Measurements from ENCODE around the gene USP34. TPM values are rescaled to one million over a fixed set of nuclear protein-coding genes. Genes with fewer than 3 reads are reported as not detected.
"Not testable (repeated sequence)": the region's sequence is repeated elsewhere in the genome, so short reads cannot be mapped to it uniquely, and the experiment has no call there.

USP34 gene
- total RNA-seq, 5 donors from 2014 or later (not counting 1 experiment from before 2014, with no cell fraction given): 118 to 193 (median 132) TPM

GRCh38 chr2:61476929-61477589 is 6.2 kb upstream of the USP34 start:
- peaks cover 18% of the 10 kb centered on the region for H3K36me3 Mint-ChIP-seq
- POLR2A ChIA-PET: interaction anchor here in 1 of 2 donors (0.6 to 0.7 kb wide), 3 partner anchors 8 to 246 kb away, joined by 6 to 10 read pairs (median 6); no protein-coding TSS in a partner anchor
- not testable (repeated sequence) for H3K9me3 Mint-ChIP-seq

DNA sequence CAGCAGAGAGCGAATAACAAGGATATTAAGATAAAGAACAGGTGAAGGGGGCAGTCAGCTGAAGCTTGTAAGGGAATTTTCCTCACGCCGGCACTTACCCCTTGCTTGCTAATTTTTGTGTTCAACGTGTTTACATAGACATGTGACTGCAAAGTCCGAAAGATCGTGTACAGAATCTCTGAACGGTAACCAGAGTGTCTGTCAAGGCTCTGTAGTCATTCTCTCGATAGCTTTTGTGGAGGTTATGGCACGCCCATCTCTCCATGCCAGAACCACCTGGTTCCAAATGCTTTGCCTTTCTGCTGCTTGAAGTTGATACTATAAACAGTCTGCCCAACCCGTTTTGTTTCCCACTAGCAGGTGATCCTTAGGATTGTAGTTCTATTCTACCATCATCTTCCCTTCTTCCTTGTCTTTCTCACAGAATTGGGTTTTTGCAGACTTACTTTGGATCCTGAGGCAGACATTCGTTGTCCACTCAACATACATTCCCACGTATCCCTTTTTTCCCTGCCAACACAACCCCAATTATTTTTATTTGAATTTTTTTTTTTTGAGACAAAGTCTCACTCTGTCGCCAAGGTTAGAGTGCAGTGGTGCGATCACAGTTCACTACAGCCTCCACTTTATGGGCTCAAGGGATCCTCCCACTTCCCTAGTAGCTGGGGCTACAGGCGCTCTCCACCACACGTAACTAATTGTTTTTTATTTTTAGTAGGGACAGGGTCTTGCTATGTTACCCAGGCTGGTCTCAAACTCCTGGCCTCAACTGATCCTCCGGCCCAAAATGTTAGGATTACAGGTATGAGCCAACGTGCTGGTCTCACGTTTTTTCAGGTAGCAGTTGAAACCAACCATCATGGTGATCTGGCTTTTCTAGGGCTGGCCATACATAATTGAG is 1.3 kb upstream of the USP34 start:
- CTCF ChIA-PET: interaction anchor here (0.9 to 1.4 kb wide), 2 partner anchors 24 to 45 kb away, joined by 3 to 5 read pairs; no protein-coding TSS in a partner anchor
- no peaks in the 10 kb centered on the region for H3K9me3 Mint-ChIP-seq
- H3K4me3 Mint-ChIP-seq: peak overlapping the region; percentile 85 to 93 (median 87)
- H3K36me3 ChIP-seq (ENCODE audit: control insufficient read depth in 2 of 2, extremely low read depth in 1 of 2, insufficient read depth in 1 of 2, low read length in 1 of 2): peaks cover 3 to 11% of the 10 kb centered on the region in 2 donors
- peak overlapping the region; percentile 95 to 96 for H3K27ac Mint-ChIP-seq
- H3K27me3 ChIP-seq (replicated peaks in 1 of 2; ENCODE audit: control insufficient read depth in 2 of 2, extremely low read depth in 1 of 2, insufficient read depth in 2 of 2, low read length in 1 of 2): no peaks in the 10 kb centered on the region
- ATAC-seq (replicated peaks in 1 of 4): peak in 1 of 4 experiments; percentile 8
- no peaks in the 10 kb centered on the region for H3K9me3 ChIP-seq
- H3K4me1 ChIP-seq (ENCODE audit: control insufficient read depth in 1 of 2, extremely low read depth in 1 of 2, insufficient read depth in 2 of 2, low read length in 2 of 2): peaks cover 13 to 29% of the 10 kb centered on the region in 2 experiments
- H3K27me3 Mint-ChIP-seq: no peaks in the 10 kb centered on the region
- 26% methylated on average over 14 of the region's 19 CpGs for WGBS (ENCODE audit: insufficient coverage)
- peak overlapping the region; percentile 95 for H3K27ac ChIP-seq (ENCODE audit: low read length)
- POLR2A ChIA-PET: interaction anchor here (0.6 to 1.2 kb wide), 7 partner anchors 15 to 292 kb away, joined by 3 to 8 read pairs (median 3); partner anchors contain the start of gene XPO1 (in 1 of the 2)
- peak in 22 of 35 experiments; percentile 5 to 63 (median 22) for DNase-seq
- peaks cover 3% of the 10 kb centered on the region for H3K36me3 Mint-ChIP-seq
- peak overlapping the region; percentile 72 to 87 for H3K4me3 ChIP-seq (ENCODE audit: control insufficient read depth in 1 of 2, extremely low read depth in 1 of 2, low read length in 1 of 2)
- H3K4me1 Mint-ChIP-seq: peaks cover 33 to 41% (median 33%) of the 10 kb centered on the region in 3 donors

More at GRCh38 chr2:61476929-61477589, 6.2 kb upstream of the USP34 start:
- not testable (repeated sequence) for ATAC-seq (replicated peaks in 1 of 4); H3K4me1 ChIP-seq (ENCODE audit: control insufficient read depth in 1 of 2, extremely low read depth in 1 of 2, insufficient read depth in 2 of 2, low read length in 2 of 2); H3K27me3 Mint-ChIP-seq; H3K27ac ChIP-seq (ENCODE audit: low read length); H3K4me3 Mint-ChIP-seq; DNase-seq; H3K27me3 ChIP-seq (replicated peaks in 1 of 2; ENCODE audit: control insufficient read depth in 2 of 2, extremely low read depth in 1 of 2, insufficient read depth in 2 of 2, low read length in 1 of 2); H3K9me3 ChIP-seq; H3K4me3 ChIP-seq (ENCODE audit: control insufficient read depth in 1 of 2, extremely low read depth in 1 of 2, low read length in 1 of 2)
- peaks cover 7 to 42% of the 10 kb centered on the region in 2 donors for H3K36me3 ChIP-seq (ENCODE audit: control insufficient read depth in 2 of 2, extremely low read depth in 1 of 2, insufficient read depth in 1 of 2, low read length in 1 of 2)
- Mint-ChIP-seq H3K4me1 (peaks cover 5 to 11% (median 11%) of the 10 kb centered on the region in 3 donors), H3K27ac (peak overlapping the region in 1 of 2 donors; percentile 46)
- 92% methylated on average over 2 of the region's 12 CpGs for WGBS (ENCODE audit: insufficient coverage)
- CTCF ChIA-PET: interaction anchor here in 1 of 2 donors (1.2 kb wide), 1 partner anchor 51 kb away, joined by 4 read pairs; no protein-coding TSS in a partner anchor

DNA sequence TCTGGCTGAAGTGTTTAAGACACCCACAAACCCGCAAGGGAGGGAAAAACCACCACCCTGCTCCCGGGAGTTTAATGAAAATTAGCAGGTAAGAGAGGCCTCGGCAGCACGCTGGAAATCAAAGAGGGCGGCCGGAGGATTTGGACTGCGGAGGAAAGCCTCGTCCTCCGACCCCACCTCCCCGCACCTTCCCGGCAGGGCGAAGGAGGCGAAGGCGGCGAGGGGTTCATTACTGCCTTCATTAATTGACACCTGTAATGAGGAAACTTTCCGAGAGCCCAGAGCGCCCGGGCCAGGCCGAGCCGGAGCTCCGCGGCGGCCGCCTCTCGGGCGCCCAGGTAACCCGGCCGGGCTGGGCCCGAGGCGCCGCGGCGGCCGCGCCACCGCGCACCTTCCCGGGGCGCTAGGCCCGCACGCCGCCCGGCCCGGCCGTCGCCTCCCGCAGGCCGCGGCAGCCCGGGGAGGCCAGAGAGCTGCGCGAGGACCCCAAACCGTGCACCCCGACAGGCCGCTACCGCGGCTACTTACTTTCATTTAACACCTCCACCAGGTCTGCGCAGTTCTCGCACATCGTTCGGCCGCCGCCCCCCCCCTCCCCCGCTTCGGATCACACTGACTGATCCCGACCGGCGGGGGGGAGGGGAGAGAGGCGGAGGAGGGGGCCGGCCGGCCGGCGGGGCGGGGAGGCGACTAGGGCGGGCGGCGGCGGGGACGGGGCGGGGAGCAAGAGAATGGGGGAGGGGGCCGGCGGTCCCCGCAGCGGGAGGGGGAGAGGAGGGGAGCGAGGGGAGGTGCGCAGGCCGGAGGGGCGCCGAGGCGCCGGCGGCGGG is 550 bp downstream of the USP34 start:
- DNase-seq (peak in 34 of 35 experiments; percentile 50 to 80 (median 67)), ATAC-seq (replicated peaks in 1 of 4) (peak; percentile 39 to 48 (median 44))
- H3K4me3 Mint-ChIP-seq: peak overlapping the region; percentile 90 to 93 (median 92)
- ChIA-PET CTCF (interaction anchor here in 1 of 2 donors (0.7 kb wide), 1 partner anchor 44 kb away, joined by 3 read pairs; no protein-coding TSS in a partner anchor), POLR2A (interaction anchor here (0.6 to 1.0 kb wide), 2 partner anchors 68 to 73 kb away, joined by 4 to 5 read pairs; partner anchors contain the start of gene XPO1 (in 1 of the 2))
- H3K4me3 ChIP-seq (ENCODE audit: control insufficient read depth in 1 of 2, extremely low read depth in 1 of 2, low read length in 1 of 2): peak overlapping the region; percentile 72 to 90
- H3K36me3 Mint-ChIP-seq: no peaks in the 10 kb centered on the region
- H3K36me3 ChIP-seq (ENCODE audit: control insufficient read depth in 2 of 2, extremely low read depth in 1 of 2, insufficient read depth in 1 of 2, low read length in 1 of 2): peaks cover 0 to 13% of the 10 kb centered on the region in 2 donors
- WGBS (ENCODE audit: insufficient coverage): under 1% methylated on average over 48 of the region's 94 CpGs
- H3K4me1 ChIP-seq (ENCODE audit: control insufficient read depth in 1 of 2, extremely low read depth in 1 of 2, insufficient read depth in 2 of 2, low read length in 2 of 2): peaks cover 13 to 46% of the 10 kb centered on the region in 2 experiments
- peak overlapping the region; percentile 92 to 96 for H3K27ac Mint-ChIP-seq
- peaks cover 35 to 45% (median 43%) of the 10 kb centered on the region in 3 donors for H3K4me1 Mint-ChIP-seq
- H3K27me3 Mint-ChIP-seq: no peaks in the 10 kb centered on the region
- H3K27ac ChIP-seq (ENCODE audit: low read length): peak overlapping the region; percentile 80
- H3K9me3 ChIP-seq: no peaks in the 10 kb centered on the region
- H3K9me3 Mint-ChIP-seq: no peaks in the 10 kb centered on the region
- H3K27me3 ChIP-seq (replicated peaks in 1 of 2; ENCODE audit: control insufficient read depth in 2 of 2, extremely low read depth in 1 of 2, insufficient read depth in 2 of 2, low read length in 1 of 2): no peaks in the 10 kb centered on the region

DNA sequence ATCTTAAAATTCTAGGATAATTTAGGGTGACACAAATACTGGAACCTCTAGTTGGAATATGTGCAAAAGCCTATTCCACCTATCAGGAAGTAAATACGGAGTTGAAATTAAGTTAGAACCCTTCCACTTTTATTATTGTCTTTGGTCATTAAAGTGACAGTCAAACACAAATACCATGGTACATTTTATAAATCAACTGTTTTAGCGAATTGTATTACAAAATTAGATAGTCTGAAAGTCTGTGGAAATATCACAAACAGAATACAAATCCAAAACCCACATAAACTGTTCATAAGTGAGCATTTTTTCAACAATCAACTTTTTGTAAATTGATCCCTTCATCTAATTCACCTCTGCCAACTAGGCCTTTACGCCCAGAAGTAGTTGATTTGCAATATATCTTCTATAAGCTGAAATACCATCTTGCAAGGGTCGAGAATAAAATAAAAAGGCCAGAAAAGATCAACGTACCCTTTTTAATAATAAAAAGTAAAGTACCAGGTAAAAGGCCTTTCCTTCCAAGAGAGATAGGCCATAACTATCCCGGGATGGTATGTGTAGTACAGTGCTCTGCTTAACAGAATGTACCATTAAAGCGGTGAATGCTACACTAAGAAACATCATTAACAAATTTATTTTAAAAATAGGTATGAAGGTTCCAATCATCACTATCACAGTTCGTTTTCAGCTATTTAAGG is 1.3 kb downstream of the USP34 start:
- Mint-ChIP-seq H3K9me3 (no peaks in the 10 kb centered on the region), H3K27ac (peak overlapping the region; percentile 92 to 96), H3K4me1 (peaks cover 39 to 52% (median 50%) of the 10 kb centered on the region in 3 donors), H3K27me3 (no peaks in the 10 kb centered on the region), H3K36me3 (peaks cover 3% of the 10 kb centered on the region), H3K4me3 (peak overlapping the region; percentile 90 to 93 (median 92))
- Histone ChIP-seq H3K9me3 (no peaks in the 10 kb centered on the region), H3K27me3 (replicated peaks in 1 of 2; ENCODE audit: control insufficient read depth in 2 of 2, extremely low read depth in 1 of 2, insufficient read depth in 2 of 2, low read length in 1 of 2) (no peaks in the 10 kb centered on the region), H3K36me3 (ENCODE audit: control insufficient read depth in 2 of 2, extremely low read depth in 1 of 2, insufficient read depth in 1 of 2, low read length in 1 of 2) (peaks cover 0 to 13% of the 10 kb centered on the region in 2 donors), H3K27ac (ENCODE audit: low read length) (peak overlapping the region; percentile 80), H3K4me3 (ENCODE audit: control insufficient read depth in 1 of 2, extremely low read depth in 1 of 2, low read length in 1 of 2) (peak overlapping the region; percentile 72 to 90), H3K4me1 (ENCODE audit: control insufficient read depth in 1 of 2, extremely low read depth in 1 of 2, insufficient read depth in 2 of 2, low read length in 2 of 2) (peaks cover 13 to 46% of the 10 kb centered on the region in 2 experiments)
- POLR2A ChIA-PET: interaction anchor here (0.6 to 1.0 kb wide), 2 partner anchors 69 to 74 kb away, joined by 4 to 5 read pairs; partner anchors contain the start of gene XPO1 (in 1 of the 2)
- no peak for DNase-seq
- no CpG with 5 or more reads among the region's 8 CpGs for WGBS (ENCODE audit: insufficient coverage)
- CTCF ChIA-PET: interaction anchor here (0.6 to 0.7 kb wide), 2 partner anchors 15 to 43 kb away, joined by 3 to 9 read pairs; no protein-coding TSS in a partner anchor
- no peak for ATAC-seq (replicated peaks in 1 of 4)

GRCh38 chr2:61468231-61468630 is 2.7 kb downstream of the USP34 start:
- CTCF ChIA-PET: interaction anchor here in 1 of 2 donors (1.7 kb wide), 1 partner anchor 42 kb away, joined by 8 read pairs; no protein-coding TSS in a partner anchor
- not testable (repeated sequence) for H3K27ac ChIP-seq (ENCODE audit: low read length); H3K27me3 Mint-ChIP-seq; H3K9me3 ChIP-seq; H3K27me3 ChIP-seq (replicated peaks in 1 of 2; ENCODE audit: control insufficient read depth in 2 of 2, extremely low read depth in 1 of 2, insufficient read depth in 2 of 2, low read length in 1 of 2); DNase-seq; ATAC-seq (replicated peaks in 1 of 4); H3K9me3 Mint-ChIP-seq; H3K4me3 ChIP-seq (ENCODE audit: control insufficient read depth in 1 of 2, extremely low read depth in 1 of 2, low read length in 1 of 2); H3K36me3 Mint-ChIP-seq
- Mint-ChIP-seq H3K27ac (peak overlapping the region in 1 of 2 donors; percentile 92), H3K4me1 (peaks cover 52 to 63% (median 62%) of the 10 kb centered on the region in 3 donors), H3K4me3 (peak overlapping the region in 2 of 3 donors; percentile 90 to 93)
- peaks cover 0 to 13% of the 10 kb centered on the region in 2 donors for H3K36me3 ChIP-seq (ENCODE audit: control insufficient read depth in 2 of 2, extremely low read depth in 1 of 2, insufficient read depth in 1 of 2, low read length in 1 of 2)
- peaks cover 13 to 54% of the 10 kb centered on the region in 2 experiments for H3K4me1 ChIP-seq (ENCODE audit: control insufficient read depth in 1 of 2, extremely low read depth in 1 of 2, insufficient read depth in 2 of 2, low read length in 2 of 2)
- POLR2A ChIA-PET: interaction anchor here (0.6 to 1.2 kb wide), 4 partner anchors 14 to 70 kb away, joined by 3 to 4 read pairs (median 4); partner anchors contain the start of gene XPO1 (in 1 of the 2)
- WGBS (ENCODE audit: insufficient coverage): 99% methylated on average over 9 of the region's 10 CpGs

Data from T-cell (primary cell).